ENCODE results near the gene NSD2.

GRCh38 chr4:2025817-2026216 is 154.6 kb downstream of the NSD2 start:
- TF ChIP-seq CTCF (IDR thresholded peaks at IDR 0.05; ENCODE audit: poor library complexity) = no peak
- TF ChIP-seq EZH2 (IDR thresholded peaks at IDR 0.05; ENCODE audit: borderline replicate concordance) = no peak
